ENCODE data around the gene ZNF780B. TPM values are rescaled to one million over a fixed set of nuclear protein-coding genes. Genes with fewer than 3 reads are reported as not detected.

Gene ZNF780B
- total and polyA plus RNA-seq, 2 donors (not counting 3 experiments of a cell fraction or from before 2014, with no cell fraction given) = 2.6 to 13.5 TPM

- intact Hi-C loops (cut with micrococcal nuclease) = no loop called here
- CTCF ChIA-PET = no interaction called here
- no peaks in the 10 kb centered on the region for H3K27me3 ChIP-seq (ENCODE audit: control insufficient read depth in 2 of 2, insufficient read depth in 2 of 2, low read length in 2 of 2)
- H3K27ac ChIP-seq (ENCODE audit: insufficient read depth, low read depth, low read length) = no peak overlapping the region
- FAIRE-seq (no peak), DNase-seq (ENCODE audit: low read depth, low spot score) (no peak)
- H3K36me3 ChIP-seq (ENCODE audit: control insufficient read depth in 2 of 2, extremely low read depth in 1 of 2, insufficient read depth in 2 of 2, low read length in 2 of 2) = no peaks in the 10 kb centered on the region
- no peak overlapping the region for H2AFZ ChIP-seq (ENCODE audit: low read depth, low read length)
- no peaks in the 10 kb centered on the region for H4K20me1 ChIP-seq (replicated peaks; ENCODE audit: control insufficient read depth, extremely low read depth, insufficient read depth, low read length)
- no peaks in the 10 kb centered on the region for H3K79me2 ChIP-seq (ENCODE audit: control insufficient read depth, insufficient read depth, low read length)
- dilution Hi-C loops (cut with MboI; ENCODE audit: extremely low pct_ligation_motif_present, low sequenced_read_pairs) = no loop called here
- H3K9ac ChIP-seq (replicated peaks; ENCODE audit: extremely low read depth, insufficient read depth, low read length) = no peak overlapping the region
- H3K9me3 ChIP-seq (replicated peaks; ENCODE audit: control insufficient read depth, insufficient read depth, low read length) = peaks cover 7% of the 10 kb centered on the region
- BruUV-seq (replicated peaks) = no TSS peak
- H3K4me1 ChIP-seq (ENCODE audit: control insufficient read depth, extremely low read depth, insufficient read depth, low read length) = no peaks in the 10 kb centered on the region
- POLR2A ChIA-PET = no interaction called here
- no peak overlapping the region for H3K4me3 ChIP-seq (replicated peaks in 1 of 3; ENCODE audit: insufficient read depth in 1 of 3, low read depth in 1 of 3, low read length in 3 of 3)
- TF ChIP-seq MYC (IDR thresholded peaks at IDR 0.05; ENCODE audit: low read depth, low read length) = no peak
- TF ChIP-seq CTCF (IDR thresholded peaks at IDR 0.05; ENCODE audit: extremely low read depth in 1 of 2, insufficient read depth in 1 of 2, low read depth in 1 of 2, low read length in 2 of 2) = no peak
- TF ChIP-seq POLR2AphosphoS5 (IDR thresholded peaks at IDR 0.05; ENCODE audit: insufficient read depth, low read depth, low read length) = no peak
- TF ChIP-seq JUN (IDR thresholded peaks at IDR 0.05; ENCODE audit: borderline replicate concordance, insufficient read depth, insufficient read length, low read depth) = no peak
- no peak for TF ChIP-seq GATA2 (IDR thresholded peaks at IDR 0.05; ENCODE audit: insufficient read depth, insufficient read length, low read depth, low read length)
- TF ChIP-seq EZH2 (IDR thresholded peaks at IDR 0.05; ENCODE audit: borderline replicate concordance, low read depth, low read length, severe bottlenecking) = no peak
- no peak for TF ChIP-seq MAX (IDR thresholded peaks at IDR 0.05; ENCODE audit: insufficient read depth, insufficient read length)
- TF ChIP-seq FOS (IDR thresholded peaks at IDR 0.05; ENCODE audit: borderline replicate concordance, insufficient read depth, low read length) = no peak
- TF ChIP-seq POLR2A (IDR thresholded peaks at IDR 0.05; ENCODE audit: low read depth, low read length) = no peak
- no peaks in the 10 kb centered on the region for H3K9me1 ChIP-seq (replicated peaks; ENCODE audit: control insufficient read depth, extremely low read depth, insufficient read depth, low read length)
- H3K4me2 ChIP-seq (ENCODE audit: insufficient read depth, low read length) = no peak overlapping the region
Measured at GRCh38 chr19:40023969-40024368, 32.1 kb downstream of the ZNF780B start.
